NCI-H146 treated with DMSO at 0.1 percent for 48 hours (cell line): ENCODE results near the gene TMEM270.

Experiments used
- DNase-seq: peaks from one replicate; lab custom pipeline; 2025; ENCODE audit not compliant: unreplicated experiment; lab: John Stamatoyannopoulos, UW

Gene TMEM270

DNA sequence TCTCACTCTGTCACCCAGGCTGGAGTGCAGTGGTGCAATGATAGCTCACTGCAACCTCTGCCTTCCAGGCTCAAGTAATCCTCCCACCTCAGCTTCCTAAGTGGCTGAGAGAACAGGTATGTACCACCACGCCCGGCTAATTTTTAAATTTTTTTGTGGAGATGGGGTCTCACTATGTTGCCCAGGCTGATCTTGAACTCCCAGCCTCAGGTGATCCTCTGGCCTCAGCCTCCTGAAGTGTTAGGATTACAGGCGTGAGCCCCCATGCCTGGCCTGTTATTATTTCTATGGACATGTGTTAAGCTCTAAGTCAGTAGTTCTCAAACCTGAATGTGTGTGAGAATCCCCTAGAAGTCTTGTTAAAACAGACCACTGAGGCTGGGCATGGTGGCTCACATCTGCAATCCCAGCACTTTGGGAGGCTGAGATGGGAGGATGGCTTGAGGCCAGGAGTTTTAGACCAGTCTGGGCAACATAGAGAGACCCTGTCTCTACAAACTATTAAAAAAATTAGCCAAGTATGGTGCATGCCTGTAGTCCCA, 24.5 kb downstream of the TMEM270 start:
- DNase-seq, result no peak

DNA sequence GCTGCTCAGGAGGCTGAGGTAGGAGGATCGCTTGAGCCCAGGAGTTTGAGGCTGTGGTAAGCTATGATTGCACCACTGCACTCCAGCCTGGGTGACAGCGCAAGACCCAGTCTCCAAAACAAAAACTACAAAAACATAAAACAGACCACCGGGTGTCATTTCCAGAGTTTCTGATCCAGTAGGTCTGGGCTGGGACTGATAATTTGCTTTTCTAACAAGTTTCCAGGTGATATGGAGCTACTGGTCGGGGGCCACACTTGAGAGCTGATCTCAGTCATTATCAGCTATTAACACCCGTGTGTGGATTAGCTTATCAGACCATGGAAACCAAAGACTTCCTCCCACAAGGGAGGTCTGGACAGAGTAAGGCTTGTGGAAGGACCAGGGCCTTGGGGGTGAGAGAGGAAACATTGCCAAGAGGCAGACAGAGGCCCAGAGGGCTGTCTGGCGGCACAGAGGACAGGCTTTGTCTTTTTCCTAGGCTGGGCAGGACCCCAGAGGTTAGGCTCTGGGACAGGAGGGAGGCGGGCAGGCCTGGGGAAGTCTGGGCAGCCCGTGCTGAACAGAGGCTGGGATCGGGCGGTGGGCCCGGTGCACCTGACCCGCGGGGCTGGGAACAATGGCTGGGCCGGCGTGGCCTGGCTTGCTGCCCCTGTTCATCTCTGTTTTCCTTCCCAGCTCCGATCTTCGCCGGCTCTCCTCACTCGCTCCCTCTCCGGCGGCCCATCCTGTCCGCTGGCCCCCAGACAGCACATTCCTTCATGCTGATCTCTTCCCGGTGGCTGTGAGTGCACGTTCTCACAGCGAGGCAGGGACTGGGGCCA, 25.2 kb downstream of the TMEM270 start:
- no peak for DNase-seq

DNA sequence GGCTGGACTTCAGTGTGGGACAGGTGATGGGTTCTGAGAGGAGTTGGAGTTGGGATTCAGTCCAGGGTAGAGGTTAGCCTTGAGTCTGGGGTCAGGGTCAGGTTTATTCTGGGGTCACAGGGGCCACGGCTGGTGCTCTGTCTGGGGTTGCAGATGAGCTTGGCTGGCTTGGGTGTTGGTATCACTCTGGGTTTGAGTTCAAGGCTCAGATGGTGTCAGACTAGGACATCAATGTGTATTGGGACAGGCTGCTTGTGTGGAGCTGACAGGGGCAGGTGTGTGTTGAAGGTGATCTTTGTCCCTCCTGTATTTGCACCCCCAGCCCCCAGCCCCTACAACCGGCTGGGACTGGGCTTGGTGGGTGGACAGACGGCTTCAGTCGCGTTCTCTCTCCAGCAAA, 26.8 kb downstream of the TMEM270 start:
- no peak for DNase-seq

DNA sequence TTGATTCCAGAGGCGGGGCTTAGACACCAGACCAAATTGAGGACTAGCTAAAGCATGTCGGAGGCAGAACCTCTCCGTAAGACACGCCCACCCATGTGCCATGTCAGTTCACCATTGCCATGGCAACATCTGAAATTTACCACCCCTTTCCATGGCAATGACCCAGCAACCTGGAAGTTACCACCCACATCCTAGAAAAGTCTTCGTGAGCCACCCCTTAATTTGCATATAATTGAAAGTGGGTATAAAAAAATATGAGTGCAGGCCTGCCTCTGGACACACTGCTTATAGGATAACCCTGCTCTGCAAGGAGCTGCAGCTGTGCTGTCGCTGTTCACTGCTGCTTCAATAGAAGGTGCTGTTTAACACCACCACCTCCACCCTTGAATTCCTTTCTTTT, 28.0 kb downstream of the TMEM270 start:
- DNase-seq, result no peak

DNA sequence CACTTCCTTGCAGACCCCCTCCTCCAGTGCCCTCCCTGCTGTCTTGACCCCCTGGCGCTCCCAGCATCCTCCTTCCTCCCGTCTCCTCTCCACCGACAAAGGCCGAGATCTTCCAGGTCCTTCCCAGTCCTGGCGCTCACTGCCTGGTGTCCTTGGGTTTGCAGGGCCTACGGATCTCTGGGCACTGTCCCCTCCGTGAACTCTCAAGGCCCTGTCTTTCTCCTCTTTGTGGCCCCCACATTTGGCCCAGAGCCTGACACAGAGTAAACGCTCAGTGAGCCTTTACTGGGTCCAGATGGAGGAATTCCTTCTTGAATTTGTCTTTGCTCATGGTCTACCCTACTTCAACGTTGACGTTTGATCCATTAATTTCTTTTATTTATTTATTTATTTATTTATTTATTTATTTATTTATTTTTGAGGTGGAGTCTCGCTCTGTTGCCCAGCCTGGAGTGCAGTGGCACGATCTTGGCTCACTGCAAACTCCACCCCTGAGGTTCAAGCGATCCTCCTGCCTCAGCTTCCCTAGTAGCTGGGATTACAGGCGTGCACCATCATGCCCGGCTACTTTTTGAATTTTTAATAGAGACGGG, 29.7 kb downstream of the TMEM270 start:
- DNase-seq, result no peak

DNA sequence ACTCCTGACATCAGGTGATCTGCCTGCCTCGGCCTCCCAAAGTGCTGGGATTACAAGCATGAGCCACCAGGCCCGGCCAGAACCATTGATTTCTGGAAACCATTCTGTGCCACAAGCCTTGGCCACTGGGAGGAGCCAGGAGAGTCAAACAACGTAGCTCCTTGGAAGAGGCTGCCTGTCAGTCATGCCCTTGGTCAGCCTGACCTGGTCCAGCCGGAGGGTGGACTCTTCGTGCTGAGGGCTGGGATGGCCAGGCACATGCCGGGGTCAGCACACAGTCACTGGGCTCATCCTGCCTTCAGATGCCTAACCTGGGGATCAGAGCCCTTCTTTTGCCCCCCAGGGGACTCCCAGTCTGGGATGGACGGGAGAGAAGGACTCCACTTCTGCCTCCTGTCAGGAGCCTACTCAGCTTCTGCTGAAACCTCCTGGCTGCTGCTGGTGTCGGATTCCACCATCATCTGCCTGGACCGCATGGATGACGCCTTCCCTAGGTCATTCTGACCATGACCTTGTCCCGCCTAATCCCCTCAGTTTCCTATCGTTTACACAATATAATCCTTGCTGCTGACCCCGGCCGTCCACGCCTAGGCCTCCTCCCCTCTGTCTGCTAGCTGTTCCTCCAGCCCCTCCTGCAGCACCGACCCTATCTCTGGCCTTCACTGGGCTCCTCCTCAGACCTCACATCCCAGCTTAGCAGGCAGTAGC, 30.4 kb downstream of the TMEM270 start:
- DNase-seq, result no peak

DNA sequence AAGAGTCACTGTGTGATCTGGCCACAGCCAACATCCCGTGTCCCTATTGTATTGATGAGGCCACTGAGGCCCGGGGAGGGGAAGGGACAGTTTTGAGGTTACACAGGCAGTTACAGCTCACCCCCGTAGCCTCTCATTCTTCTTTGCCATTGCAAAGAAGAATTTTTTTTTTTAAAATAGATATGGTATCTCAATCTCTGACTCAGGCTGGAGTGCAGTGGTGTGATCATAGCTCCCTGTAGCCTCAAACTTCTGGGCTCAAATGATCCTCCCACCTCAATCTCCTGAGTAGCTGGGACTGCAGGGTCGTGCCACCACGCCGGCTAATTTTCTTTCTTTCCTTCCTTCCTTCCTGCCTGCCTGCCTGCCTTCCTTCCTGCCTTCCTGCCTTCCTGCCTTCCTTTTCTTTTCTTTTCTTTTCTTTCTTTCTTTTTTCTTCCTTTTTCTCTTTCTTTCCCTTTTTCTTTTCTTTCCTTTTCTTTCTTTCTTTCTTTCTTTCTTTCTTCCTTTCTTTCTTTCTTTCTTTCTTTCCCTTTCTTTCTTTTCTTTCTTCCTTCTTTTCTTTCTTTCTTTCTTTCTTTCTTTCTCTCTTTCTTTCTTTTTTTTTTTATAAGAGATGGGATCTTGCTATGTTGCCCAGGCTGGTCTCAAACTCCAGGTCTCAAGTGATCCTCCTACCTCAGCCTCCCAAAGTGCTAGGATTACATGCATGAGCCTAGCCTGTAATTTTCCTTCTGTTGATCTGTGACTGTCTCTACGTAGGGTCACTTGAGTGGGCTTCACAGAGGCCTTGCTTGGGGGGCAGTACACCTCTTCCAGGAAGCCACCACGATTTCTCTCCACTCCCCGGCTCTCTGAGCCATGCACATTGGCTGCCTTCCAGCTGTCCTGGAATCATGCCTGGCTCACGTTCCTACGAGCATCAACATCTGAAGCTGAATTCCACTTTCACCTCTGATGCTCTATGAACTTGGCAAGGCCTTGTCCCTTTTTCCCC, 31.3 kb downstream of the TMEM270 start:
- DNase-seq, result no peak

DNA sequence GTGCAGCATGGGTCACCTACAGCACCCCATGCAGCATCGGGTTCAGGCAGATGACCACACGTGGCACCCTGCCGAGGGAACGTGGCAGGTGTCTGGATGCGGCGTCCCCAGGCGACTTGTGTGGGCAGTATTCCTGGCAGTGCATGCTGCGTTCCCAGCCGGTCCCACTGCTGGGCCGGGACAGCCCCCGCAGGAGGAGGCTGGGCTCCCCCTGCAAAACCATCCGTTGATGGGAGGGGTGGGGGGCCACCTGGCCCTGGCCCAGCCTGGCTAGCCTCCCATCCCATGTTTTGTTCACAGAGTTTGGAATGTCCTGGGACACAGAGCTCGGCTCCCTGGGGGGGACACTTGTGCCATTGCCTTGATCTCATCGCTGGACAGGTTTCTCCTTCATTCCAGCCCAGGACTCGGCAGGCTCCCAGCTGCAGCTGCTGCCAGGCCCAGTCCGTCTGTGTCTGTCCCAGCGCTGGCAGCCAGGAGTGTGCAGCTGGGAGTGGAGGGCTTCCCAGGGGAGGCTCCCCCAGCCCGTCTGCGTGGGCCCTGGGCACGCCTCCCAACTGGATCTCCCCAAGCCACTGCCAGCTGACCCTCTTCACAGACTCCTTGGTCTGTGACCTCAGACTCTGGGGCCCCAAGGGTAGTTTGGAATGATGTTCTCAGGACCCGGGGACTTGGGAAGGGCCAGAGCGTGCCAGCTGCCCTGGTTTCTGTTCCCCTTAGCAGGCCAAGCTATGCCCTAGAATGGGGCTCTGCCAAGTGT, 32.6 kb downstream of the TMEM270 start:
- DNase-seq, result no peak

DNA sequence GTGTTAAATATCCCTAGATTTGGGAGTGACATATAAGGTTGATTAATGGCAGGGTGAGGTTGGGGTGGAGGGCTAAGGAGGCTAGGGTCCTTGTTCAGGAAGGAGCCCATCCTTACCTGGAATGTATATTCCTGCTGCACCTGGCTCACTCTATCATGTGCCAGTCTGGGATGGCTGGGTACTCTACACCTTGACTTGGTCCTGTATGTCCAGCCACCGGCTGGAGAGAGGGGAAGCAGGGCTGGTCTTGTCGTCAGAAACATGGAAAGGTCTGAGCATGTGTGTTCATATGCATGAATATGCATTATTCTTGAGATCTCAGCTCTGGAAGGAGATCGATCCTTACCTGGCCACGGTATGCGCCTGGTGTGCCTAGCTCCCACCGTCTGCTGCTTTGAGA, 33.2 kb downstream of the TMEM270 start:
- no peak for DNase-seq

DNA sequence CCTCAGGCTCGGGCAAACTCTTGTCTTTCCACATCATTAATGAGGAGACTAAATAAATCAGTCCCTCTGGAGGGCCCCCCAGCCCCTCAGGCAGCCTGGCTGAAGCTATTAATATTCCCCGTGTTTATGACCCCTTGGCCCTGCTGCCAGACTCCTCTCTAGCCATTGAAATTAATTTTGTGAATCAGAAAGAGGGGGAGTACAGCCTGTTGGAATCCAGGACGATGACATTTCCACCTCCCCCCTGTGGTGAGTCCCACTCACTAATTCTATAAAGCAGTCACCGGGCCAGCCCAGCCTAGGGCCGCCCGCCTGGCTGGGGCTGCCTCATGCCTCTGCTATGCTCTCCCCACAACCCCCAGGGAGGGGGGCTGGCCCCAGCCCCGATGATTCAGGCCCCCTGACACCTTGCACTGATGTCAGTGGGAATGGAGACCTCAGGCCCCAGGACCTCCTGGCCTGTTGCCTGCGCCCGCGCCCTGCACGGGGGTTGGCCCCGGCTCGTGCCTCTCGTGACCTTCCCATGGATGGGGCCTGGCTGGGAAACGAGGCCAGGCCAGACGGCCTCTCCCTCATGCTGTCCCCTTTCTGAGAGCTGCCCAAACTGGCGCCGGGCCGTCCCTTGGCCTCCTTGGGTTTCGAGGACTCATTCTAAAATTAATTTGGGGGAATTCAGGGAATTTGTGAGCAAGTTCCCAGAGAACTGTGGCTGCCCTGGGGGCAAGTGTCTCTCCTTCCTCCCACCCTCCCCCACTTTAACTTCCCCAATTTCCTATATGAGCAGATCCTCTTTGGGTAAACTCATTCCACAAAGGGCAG, 34.0 kb downstream of the TMEM270 start:
- DNase-seq, result no peak

DNA sequence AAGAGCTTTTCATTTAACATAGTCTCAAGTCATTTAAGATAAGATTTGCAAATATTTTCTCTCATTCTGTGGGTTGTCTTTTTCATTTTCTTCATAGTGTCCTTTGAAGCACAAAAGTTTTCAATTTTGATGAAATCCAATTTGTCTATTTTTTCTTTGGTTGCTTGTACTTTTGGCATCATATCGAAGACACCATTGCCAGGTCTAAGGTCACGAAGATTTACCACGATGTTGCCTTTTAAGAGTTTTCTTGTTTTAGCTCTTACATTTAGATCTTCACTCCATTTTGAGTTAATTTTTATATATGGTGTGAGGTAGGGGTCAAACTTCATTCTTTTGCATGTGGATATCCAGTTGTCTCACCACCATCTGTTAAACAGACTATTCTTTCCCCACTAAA, 34.7 kb downstream of the TMEM270 start:
- no peak for DNase-seq

DNA sequence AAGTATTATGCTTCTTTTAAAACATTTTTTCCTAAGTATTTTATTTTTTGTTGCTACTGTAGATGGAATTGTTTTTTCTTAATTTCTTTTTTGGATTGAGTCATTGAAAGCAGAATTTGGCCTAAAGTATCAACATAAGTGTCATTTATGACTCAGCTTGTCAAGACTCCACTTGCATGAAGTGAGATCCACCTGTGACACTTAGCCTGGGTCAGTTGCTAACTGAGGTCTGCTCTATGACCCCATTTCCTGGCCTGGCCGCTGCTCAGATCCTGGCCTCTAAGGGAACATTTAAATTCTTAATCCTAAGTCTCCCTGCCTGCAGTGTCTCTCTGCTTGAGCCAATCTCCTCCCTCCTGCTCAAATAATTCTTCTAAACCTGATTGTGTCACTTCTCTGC, 35.5 kb downstream of the TMEM270 start:
- no peak for DNase-seq

DNA sequence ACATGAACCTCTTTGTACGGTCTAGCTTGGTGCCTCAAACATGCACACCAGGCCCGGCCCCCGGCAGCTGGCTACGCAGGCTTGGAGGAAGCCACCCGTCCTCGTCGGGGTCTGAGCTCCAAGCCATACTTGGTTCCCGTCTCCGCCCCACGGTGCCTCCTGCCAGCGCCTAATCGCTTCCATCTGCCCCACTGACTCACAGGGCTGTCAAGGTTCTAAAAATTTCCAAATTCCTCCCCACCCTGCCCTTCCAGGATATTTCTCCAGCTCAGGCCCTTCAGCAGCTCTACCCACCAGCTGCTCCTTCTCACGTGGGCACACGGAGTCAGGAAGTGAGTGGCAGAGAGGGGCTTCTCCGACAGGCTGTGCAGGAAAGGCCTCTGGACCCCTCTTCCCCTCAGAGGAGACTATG, 38.8 kb downstream of the TMEM270 start:
- no peak for DNase-seq

DNA sequence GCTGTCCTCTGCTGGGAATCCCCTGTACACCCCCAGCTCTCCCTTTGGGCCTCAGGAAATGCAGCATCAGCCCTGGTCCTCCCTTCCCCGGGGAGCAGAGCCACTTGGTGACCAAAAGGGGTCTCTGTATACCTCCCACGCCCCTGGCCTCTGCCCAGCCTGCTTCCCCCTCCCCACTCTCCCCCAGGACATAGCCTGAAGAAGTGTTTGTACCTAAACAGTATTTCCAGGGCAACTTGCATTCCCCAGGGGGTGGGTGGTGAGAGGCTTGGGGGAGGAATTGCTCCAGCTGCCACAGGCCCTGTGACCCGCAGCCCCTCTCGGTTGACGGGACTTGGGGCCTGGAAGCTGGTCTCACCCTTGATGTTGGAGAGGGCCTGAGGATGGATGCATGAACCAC, 39.3 kb downstream of the TMEM270 start:
- no peak for DNase-seq

DNA sequence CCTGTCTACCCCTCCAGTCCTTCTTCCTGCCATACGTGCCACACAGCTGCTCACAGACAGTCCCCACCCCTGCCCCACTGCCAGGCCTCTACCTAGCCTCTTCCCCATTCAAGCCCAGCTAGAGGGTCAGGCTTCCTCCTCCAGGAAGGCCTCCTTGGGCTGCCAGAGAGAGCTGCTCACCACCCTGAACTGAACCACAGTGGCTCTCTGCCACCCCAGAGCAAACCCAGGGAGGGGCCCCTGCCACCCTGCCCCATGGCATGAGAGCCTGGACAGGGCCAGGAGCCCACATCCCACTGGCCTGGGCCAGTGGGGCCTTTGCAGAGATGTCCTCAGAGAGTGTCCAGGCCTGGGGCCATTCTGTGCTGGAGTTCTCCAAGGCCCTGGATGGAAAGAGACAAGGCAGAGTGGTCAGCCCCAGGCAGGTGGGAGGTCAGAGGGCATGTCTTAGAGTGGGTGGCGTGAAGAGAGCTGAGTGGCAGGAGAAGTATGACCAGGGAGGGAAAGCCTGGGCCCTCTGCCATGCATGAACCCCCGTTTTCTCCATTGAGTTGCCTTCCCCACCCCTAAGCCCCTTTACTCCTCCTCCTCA, 40.4 kb downstream of the TMEM270 start:
- no peak for DNase-seq

DNA sequence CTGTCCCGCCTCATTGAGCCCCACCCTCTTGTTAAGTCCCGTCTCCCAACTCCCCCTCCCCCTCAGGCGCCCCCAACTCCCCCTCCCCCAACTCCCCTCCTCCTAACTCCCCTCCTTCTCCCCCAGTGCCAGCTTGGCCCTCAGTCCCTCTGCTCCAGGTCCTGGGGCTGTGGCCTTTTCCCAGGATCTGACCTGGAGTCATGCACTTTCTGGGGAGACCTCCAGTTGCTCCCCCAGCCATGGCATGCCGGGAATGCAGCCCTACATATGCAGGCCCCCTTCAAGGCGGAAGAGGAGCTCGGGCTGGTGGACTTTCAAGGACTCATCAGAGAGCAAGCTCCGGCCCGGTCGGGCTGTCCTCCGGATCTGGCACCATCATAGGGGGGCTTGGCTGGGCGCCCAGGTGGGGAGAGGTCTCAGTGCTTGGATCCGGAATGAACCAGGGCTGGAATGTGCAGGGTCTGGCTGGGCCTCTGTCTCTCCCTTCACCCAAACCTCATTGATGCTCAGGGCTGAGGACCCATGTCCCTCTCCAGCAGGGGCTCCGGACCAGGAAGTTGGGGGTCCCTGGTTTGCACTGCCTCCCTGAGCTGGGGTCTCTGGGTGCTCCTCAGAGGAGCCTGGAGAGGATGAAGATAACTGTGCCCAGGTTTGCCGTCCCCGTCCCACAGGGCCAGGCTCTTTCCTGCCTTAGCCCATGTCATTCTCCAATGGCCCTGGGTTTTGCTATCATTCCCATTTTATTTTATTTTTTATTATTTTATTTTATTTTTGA, 41.1 kb downstream of the TMEM270 start:
- DNase-seq, result no peak

DNA sequence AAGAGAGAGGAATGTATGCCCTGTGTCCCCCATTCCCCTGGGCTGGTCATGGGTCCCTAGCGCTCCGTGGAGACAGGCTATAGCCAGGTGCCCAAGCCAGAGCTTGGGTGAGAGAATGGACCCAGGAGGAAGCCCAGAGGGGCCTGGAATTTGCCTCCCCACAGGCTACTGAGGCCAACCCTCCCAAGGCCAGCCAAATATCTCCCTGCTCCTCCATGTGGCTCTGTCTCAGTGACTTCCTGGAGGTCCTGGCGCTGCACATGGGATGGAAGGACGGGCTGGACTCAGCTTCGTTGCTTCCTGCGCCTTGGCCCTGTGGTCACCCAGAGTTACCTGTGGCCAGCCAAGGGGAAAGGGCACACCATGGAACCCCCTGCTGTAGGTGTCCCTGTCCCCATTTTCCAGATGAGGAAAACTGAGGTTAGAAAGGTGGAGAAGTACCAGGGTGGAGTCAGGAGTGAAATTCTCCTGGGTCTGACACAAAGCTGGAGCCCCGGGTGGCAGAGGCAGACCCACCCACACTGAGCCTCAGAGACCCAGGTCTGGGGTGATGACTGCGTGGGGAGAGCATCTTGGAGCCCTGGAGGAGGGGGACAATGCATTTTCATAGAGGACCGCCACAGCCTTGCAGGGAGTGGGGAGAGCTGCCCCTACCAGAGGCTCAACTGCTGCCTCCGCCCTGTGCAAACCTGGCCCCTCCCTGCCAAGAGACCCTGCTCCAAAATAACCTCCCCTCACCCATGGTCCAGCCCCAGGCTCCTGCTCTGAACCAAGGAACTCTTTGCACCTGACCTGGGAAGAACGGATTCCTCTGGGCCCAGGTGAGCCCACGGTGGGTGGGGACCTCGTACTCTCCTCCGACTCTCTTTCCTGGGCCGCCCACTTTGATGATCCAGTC, 42.6 kb downstream of the TMEM270 start:
- DNase-seq, result no peak
